Neural cell (in vitro differentiated cells): ENCODE data around the gene DDX19B. TPM values are rescaled to one million over a fixed set of nuclear protein-coding genes. Genes with fewer than 3 reads are reported as not detected.

Experiments
- H2AFZ ChIP-seq: fragments of 200-600, 300-800 bp; sonication (generic), shearing (Covaris generic); 2 replicates; pipeline ENCODE4 v1.6.0; 2014; ENCODE audit warnings: low read depth, mild to moderate bottlenecking, antibody characterized with exemption, low read length, moderate library complexity
- H3F3A ChIP-seq: fragments of 200-600 bp; shearing (Covaris generic); 2 replicates; pipeline ENCODE4 v1.6.1; 2016; ENCODE audit warnings: mild to moderate bottlenecking, moderate library complexity, mixed read lengths, antibody characterized with exemption, low read length; ENCODE audit not compliant: insufficient read depth, poor library complexity, severe bottlenecking
- H3K27ac ChIP-seq: fragments of 200-600, 300-800 bp; sonication (generic), shearing (Covaris generic); 2 replicates; pipeline ENCODE4 v1.5.1; 2014; ENCODE audit warnings: mild to moderate bottlenecking, low read length, moderate library complexity
- H3K27me3 ChIP-seq: fragments of 300-800, 200-600 bp; sonication (generic), shearing (Covaris generic); 2 replicates; pipeline ENCODE4 v1.6.0; 2014; ENCODE audit warnings: mild to moderate bottlenecking, low read depth, low read length, moderate library complexity; ENCODE audit not compliant: insufficient read depth
- H3K36me3 ChIP-seq: fragments of 300-800, 200-600 bp; sonication (generic), shearing (Covaris generic); 2 replicates; pipeline ENCODE4 v1.5.1; 2014; ENCODE audit warnings: mild to moderate bottlenecking, antibody characterized with exemption, low read length, moderate library complexity; ENCODE audit not compliant: insufficient read depth
- H3K4me2 ChIP-seq: fragments of 300-800, 200-600 bp; sonication (generic), shearing (Covaris generic); 2 replicates; pipeline ENCODE4 v1.6.0; 2014; ENCODE audit warnings: mild to moderate bottlenecking, low read length
- H3K4me3 ChIP-seq: fragments of 300-800, 200-600 bp; sonication (generic), shearing (Covaris generic); 2 replicates; pipeline ENCODE4 v1.5.1; 2014; ENCODE audit warnings: mild to moderate bottlenecking, low read length, moderate library complexity
- H3K79me2 ChIP-seq: fragments of 200-600 bp; shearing (Covaris generic); replicated peaks from 2 replicates; pipeline ENCODE4 v1.6.0; 2014; ENCODE audit warnings: mild to moderate bottlenecking, low read length, moderate library complexity; ENCODE audit not compliant: insufficient read depth
- H3K9ac ChIP-seq: fragments of 300-800, 200-600 bp; sonication (generic), shearing (Covaris generic); 2 replicates; pipeline ENCODE4 v1.6.1; 2016; ENCODE audit warnings: mild to moderate bottlenecking, low read length, mixed read lengths
- H3K9me2 ChIP-seq: fragments of 200-600 bp; shearing (Covaris generic); 2 replicates; pipeline ENCODE4 v1.6.1; 2016; ENCODE audit warnings: mild to moderate bottlenecking, low read length, mixed read lengths; ENCODE audit not compliant: insufficient read depth
- H3K9me3 ChIP-seq: fragments of 200-600, 300-800 bp; sonication (generic), shearing (Covaris generic); 2 replicates; pipeline ENCODE4 v1.6.1; 2016; ENCODE audit warnings: mild to moderate bottlenecking, mixed run types, low read length, moderate library complexity, mixed read lengths
- H4K20me1 ChIP-seq: fragments of 200-600 bp; shearing (Covaris generic); 2 replicates; pipeline ENCODE4 v1.6.1; 2016; ENCODE audit warnings: mild to moderate bottlenecking, mixed run types; ENCODE audit not compliant: insufficient read depth
- EP300 ChIP-seq: fragments of 450-650 bp; conservative IDR thresholded peaks from 2 replicates; pipeline ENCODE4 v1.6.1; 2014; ENCODE audit warnings: antibody characterized with exemption, mild to moderate bottlenecking, moderate library complexity; ENCODE audit not compliant: poor library complexity, severe bottlenecking
- EZH2 ChIP-seq: fragments of 200-600, 300-800 bp; shearing (Covaris generic), sonication (generic); IDR thresholded peaks from 2 replicates; pipeline ENCODE4 v1.6.1; 2014; ENCODE audit warnings: antibody characterized with exemption, low read length, borderline replicate concordance, mild to moderate bottlenecking; ENCODE audit not compliant: insufficient read depth, poor library complexity, severe bottlenecking
- MXI1 ChIP-seq: fragments of 450-650 bp; conservative IDR thresholded peaks from 2 replicates; pipeline ENCODE4 v1.6.1; 2014; ENCODE audit warnings: antibody characterized with exemption, mild to moderate bottlenecking; ENCODE audit not compliant: poor library complexity, severe bottlenecking
- POLR2AphosphoS5 ChIP-seq: IDR thresholded peaks from 2 replicates; pipeline ENCODE4 v1.6.1; 2012
- RAD21 ChIP-seq: fragments of 450-650 bp; conservative IDR thresholded peaks from 2 replicates; pipeline ENCODE4 v1.6.1; 2014; ENCODE audit warnings: antibody characterized with exemption, mild to moderate bottlenecking, moderate library complexity
- SMC3 ChIP-seq: fragments of 450-650 bp; conservative IDR thresholded peaks from 2 replicates; pipeline ENCODE4 v1.6.1; 2014; ENCODE audit warnings: antibody characterized with exemption, mild to moderate bottlenecking, moderate library complexity; ENCODE audit not compliant: poor library complexity
- TAF1 ChIP-seq: IDR thresholded peaks from 2 replicates; pipeline ENCODE4 v1.6.1; 2012; ENCODE audit warnings: low read depth
- polyA plus RNA-seq: library from polyadenylated mRNA; depleted of rRNA; stranded (reverse); fragments of >200 nt; gene quantifications from 2 replicates; pipeline ENCODE4 v1.2.3, GENCODE V29; 2014
- TF ChIP-seq, protein P1 (sequence below): IDR thresholded peaks from 2 replicates; pipeline ENCODE4 v1.6.1; 2012; ENCODE audit warnings: borderline replicate concordance
- TF ChIP-seq, protein P2 (sequence below): fragments of 450-650 bp; IDR thresholded peaks from 2 replicates; pipeline ENCODE4 v1.5.1; 2014; ENCODE audit warnings: antibody characterized with exemption, mild to moderate bottlenecking, moderate library complexity; ENCODE audit not compliant: poor library complexity, severe bottlenecking

Gene DDX19B
- polyA plus RNA-seq, 1 donor from 2014 or later: 47.8 TPM

DNA sequence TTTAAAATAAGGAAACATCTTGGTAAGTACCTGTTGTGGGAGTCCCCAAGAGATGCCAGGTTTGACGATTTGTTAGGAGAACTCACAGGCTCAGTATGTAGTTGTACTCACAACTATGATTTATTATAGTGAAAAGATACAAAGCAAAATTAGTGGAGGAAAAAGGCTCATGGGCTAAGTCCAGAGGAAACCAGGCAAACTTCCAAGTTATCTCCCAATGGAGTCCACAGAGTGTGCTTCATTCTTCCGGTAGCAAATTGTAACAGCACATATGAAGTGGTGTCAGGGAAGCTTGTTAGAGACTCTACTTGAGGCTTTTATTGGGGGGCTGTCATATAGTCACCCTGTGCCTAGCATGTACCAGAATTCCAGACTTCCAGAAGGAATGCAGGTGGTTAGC is 50.0 kb downstream of the DDX19B start:
- Histone ChIP-seq H3K4me2 (no peak overlapping the region), H2AFZ (no peak overlapping the region)
- TF ChIP-seq POLR2AphosphoS5: no peak
- no peak for TF ChIP-seq SMC3
- TF ChIP-seq MXI1: no peak
- no peak for TF ChIP-seq EP300
- no peak for TF ChIP-seq RAD21
- TF ChIP-seq, protein P1, sequence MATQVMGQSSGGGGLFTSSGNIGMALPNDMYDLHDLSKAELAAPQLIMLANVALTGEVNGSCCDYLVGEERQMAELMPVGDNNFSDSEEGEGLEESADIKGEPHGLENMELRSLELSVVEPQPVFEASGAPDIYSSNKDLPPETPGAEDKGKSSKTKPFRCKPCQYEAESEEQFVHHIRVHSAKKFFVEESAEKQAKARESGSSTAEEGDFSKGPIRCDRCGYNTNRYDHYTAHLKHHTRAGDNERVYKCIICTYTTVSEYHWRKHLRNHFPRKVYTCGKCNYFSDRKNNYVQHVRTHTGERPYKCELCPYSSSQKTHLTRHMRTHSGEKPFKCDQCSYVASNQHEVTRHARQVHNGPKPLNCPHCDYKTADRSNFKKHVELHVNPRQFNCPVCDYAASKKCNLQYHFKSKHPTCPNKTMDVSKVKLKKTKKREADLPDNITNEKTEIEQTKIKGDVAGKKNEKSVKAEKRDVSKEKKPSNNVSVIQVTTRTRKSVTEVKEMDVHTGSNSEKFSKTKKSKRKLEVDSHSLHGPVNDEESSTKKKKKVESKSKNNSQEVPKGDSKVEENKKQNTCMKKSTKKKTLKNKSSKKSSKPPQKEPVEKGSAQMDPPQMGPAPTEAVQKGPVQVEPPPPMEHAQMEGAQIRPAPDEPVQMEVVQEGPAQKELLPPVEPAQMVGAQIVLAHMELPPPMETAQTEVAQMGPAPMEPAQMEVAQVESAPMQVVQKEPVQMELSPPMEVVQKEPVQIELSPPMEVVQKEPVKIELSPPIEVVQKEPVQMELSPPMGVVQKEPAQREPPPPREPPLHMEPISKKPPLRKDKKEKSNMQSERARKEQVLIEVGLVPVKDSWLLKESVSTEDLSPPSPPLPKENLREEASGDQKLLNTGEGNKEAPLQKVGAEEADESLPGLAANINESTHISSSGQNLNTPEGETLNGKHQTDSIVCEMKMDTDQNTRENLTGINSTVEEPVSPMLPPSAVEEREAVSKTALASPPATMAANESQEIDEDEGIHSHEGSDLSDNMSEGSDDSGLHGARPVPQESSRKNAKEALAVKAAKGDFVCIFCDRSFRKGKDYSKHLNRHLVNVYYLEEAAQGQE: no peak

GRCh38 chr16:70349783-70350182 is 50.8 kb downstream of the DDX19B start:
- Histone ChIP-seq H3K27ac (no peak overlapping the region), H3K9me2 (no peaks in the 10 kb centered on the region), H2AFZ (no peak overlapping the region), H3K36me3 (no peaks in the 10 kb centered on the region), H3K79me2 (peaks cover 14% of the 10 kb centered on the region), H3K4me2 (no peak overlapping the region), H4K20me1 (no peaks in the 10 kb centered on the region), H3F3A (no peaks in the 10 kb centered on the region), H3K4me3 (no peak overlapping the region), H3K9me3 (no peaks in the 10 kb centered on the region), H3K27me3 (no peaks in the 10 kb centered on the region), H3K9ac (no peak overlapping the region)
- no peak for TF ChIP-seq TAF1
- TF ChIP-seq, protein P2, sequence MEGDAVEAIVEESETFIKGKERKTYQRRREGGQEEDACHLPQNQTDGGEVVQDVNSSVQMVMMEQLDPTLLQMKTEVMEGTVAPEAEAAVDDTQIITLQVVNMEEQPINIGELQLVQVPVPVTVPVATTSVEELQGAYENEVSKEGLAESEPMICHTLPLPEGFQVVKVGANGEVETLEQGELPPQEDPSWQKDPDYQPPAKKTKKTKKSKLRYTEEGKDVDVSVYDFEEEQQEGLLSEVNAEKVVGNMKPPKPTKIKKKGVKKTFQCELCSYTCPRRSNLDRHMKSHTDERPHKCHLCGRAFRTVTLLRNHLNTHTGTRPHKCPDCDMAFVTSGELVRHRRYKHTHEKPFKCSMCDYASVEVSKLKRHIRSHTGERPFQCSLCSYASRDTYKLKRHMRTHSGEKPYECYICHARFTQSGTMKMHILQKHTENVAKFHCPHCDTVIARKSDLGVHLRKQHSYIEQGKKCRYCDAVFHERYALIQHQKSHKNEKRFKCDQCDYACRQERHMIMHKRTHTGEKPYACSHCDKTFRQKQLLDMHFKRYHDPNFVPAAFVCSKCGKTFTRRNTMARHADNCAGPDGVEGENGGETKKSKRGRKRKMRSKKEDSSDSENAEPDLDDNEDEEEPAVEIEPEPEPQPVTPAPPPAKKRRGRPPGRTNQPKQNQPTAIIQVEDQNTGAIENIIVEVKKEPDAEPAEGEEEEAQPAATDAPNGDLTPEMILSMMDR: no peak
- no peak for TF ChIP-seq MXI1
- TF ChIP-seq EZH2: no peak
- TF ChIP-seq, protein P1: no peak
- no peak for TF ChIP-seq EP300
- TF ChIP-seq POLR2AphosphoS5: no peak
- no peak for TF ChIP-seq SMC3
- no peak for TF ChIP-seq RAD21

More for the DNA sequence above, 50.0 kb downstream of the DDX19B start:
- Histone ChIP-seq H3K36me3 (no peaks in the 10 kb centered on the region), H3K9me2 (no peaks in the 10 kb centered on the region), H3K4me3 (no peak overlapping the region), H3K27ac (no peak overlapping the region), H3F3A (no peaks in the 10 kb centered on the region), H3K79me2 (peaks cover 14% of the 10 kb centered on the region), H3K9me3 (no peaks in the 10 kb centered on the region), H3K27me3 (no peaks in the 10 kb centered on the region), H3K9ac (no peak overlapping the region), H4K20me1 (no peaks in the 10 kb centered on the region)
